Activated CD4-positive, alpha-beta memory T cell treated with anti-CD3 and anti-CD28 coated beads, Interleukin-2, amount 10 ng/mL, durations not matched to agents 7 days and 5 days (primary cell): ENCODE measurements around the gene SLC16A5. TPM values are rescaled to one million over a fixed set of nuclear protein-coding genes. Genes with fewer than 3 reads are reported as not detected.
"Not testable (repeated sequence)": the region's sequence is repeated elsewhere in the genome, so short reads cannot be mapped to it uniquely, and the experiment has no call there.

Experiments used
- CTCF ChIA-PET: fragments of 350-600 bp; sonication (Branson Sonifier 250); formaldehyde crosslinking; loops from one replicate; lab custom pipeline; 2021; ENCODE audit warnings: antibody characterized with exemption, inconsistent platforms; lab: Charles Lee
- POLR2A ChIA-PET: fragments of 350-600 bp; sonication (Branson Sonifier 250); formaldehyde crosslinking; loops from one replicate; lab custom pipeline; 2021; ENCODE audit warnings: antibody characterized with exemption; lab: Charles Lee
- DNase-seq: peaks from one replicate; pipeline ENCODE4 v3.0.0-alpha.2; 2020
- H3K27ac Mint-ChIP-seq: one replicate; pipeline ENCODE4 v1.8.0; 2021; ENCODE audit warnings: mild to moderate bottlenecking, mixed read lengths
- H3K27me3 Mint-ChIP-seq: one replicate; pipeline ENCODE4 v1.8.0; 2021; ENCODE audit warnings: mixed read lengths
- H3K36me3 Mint-ChIP-seq: one replicate; pipeline ENCODE4 v1.8.0; 2021; ENCODE audit warnings: low read depth, mixed read lengths
- H3K4me1 Mint-ChIP-seq: one replicate; pipeline ENCODE4 v1.8.0; 2021; ENCODE audit warnings: mixed read lengths
- H3K4me3 Mint-ChIP-seq: one replicate; pipeline ENCODE4 v1.8.0; 2021; ENCODE audit warnings: mild to moderate bottlenecking, mixed read lengths
- H3K9me3 Mint-ChIP-seq: one replicate; pipeline ENCODE4 v1.8.0; 2021; ENCODE audit warnings: mixed read lengths
- total RNA-seq, 2 experiments: library from RNA; stranded (reverse); gene quantifications; one replicate each; pipeline ENCODE4 v1.2.3, GENCODE V29; 2021

Gene SLC16A5
- total RNA-seq, 2 experiments from 2014 or later, result 10.4 TPM

DNA sequence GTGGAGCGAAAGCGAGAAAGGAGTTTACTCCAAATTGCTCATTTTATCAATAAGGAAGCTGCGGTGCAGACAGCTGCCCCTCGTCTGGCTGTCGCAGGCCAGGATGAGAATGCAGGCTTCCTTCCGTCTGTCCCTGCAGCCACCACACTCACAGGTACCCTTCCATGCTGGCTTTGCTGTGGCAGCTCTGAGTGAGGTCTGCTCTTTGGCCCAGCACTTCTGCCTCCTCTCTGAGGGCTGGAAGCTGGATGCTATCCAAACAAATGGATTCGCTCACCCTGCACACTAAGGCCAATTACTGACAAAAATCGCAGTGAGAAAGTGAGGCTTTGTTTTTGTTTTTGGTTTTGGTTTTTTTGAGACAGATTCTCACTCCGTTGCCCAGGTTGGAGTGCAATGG, 29.0 kb downstream of the SLC16A5 start:
- Mint-ChIP-seq H3K27ac (no peak overlapping the region), H3K9me3 (no peaks in the 10 kb centered on the region), H3K4me3 (no peak overlapping the region), H3K4me1 (peaks cover 48% of the 10 kb centered on the region), H3K27me3 (no peaks in the 10 kb centered on the region), H3K36me3 (peaks cover 49% of the 10 kb centered on the region)
- DNase-seq, result no peak
- POLR2A ChIA-PET, result interaction anchor here (1.4 to 4.1 kb wide), 5 partner anchors 9 to 104 kb away, joined by 4 to 65 read pairs (median 5); partner anchors contain the start of genes JPT1, MRPL58 and SUMO2
- CTCF ChIA-PET, result interaction anchor here (1.8 to 9.0 kb wide), 5 partner anchors 12 to 156 kb away, joined by 4 to 158 read pairs (median 119); partner anchors contain the start of gene NT5C

GRCh38 chr17:75118307-75118706, 30.6 kb downstream of the SLC16A5 start:
- no peak for DNase-seq
- no peaks in the 10 kb centered on the region for H3K9me3 Mint-ChIP-seq
- H3K27me3 Mint-ChIP-seq, result no peaks in the 10 kb centered on the region
- H3K4me1 Mint-ChIP-seq, result peaks cover 47% of the 10 kb centered on the region
- H3K36me3 Mint-ChIP-seq, result peaks cover 43% of the 10 kb centered on the region
- ChIA-PET CTCF (interaction anchor here (1.8 to 9.0 kb wide), 4 partner anchors 13 to 158 kb away, joined by 4 to 158 read pairs (median 124); partner anchors contain the start of gene NT5C), POLR2A (interaction anchor here (1.6 kb wide), 1 partner anchor 65 kb away, joined by 4 read pairs; the partner anchor contains the start of gene SUMO2)
- no peak overlapping the region for H3K27ac Mint-ChIP-seq
- H3K4me3 Mint-ChIP-seq, result no peak overlapping the region

DNA sequence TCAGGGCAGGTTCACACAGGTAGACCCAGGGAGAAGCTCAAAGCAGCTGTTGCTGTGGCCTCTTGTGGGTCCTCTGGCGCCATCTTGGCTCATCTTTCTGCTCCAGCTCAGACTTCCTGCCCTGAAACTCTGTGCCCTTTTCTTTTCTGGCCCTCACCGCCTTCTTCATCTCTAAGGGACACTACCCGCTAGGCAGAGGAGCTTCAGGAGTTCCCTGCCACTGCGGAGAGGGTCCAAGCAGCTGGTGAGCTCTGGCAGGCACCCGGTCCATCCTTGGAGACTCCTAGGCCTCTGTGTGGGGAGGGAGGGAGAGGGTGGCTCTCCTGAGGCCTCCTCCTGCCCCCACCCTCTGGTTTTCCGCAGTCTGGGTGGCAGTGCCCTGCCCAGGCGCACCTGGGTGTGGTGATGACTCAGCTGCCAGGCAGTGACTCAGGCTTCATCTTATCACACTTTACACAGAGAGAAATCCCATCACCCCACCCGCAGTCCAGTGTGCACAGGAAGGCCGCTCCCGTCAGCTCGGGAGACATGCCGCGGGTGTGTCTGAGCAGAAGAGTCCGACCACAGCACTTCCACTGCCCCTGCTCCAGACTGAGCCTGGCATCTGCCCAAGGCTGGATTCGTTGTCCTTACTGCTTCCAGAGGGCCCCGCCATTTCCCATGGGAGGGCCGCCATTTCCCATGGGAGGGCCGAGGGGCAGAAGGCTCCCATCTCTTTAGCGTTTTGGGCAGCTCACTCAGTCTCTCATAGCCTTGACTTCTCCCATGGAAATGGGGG, 36.5 kb downstream of the SLC16A5 start:
- Mint-ChIP-seq H3K9me3 (no peaks in the 10 kb centered on the region), H3K4me1 (peaks cover 56% of the 10 kb centered on the region), H3K27me3 (no peaks in the 10 kb centered on the region), H3K4me3 (peak overlapping the region; percentile 34), H3K36me3 (peaks cover 38% of the 10 kb centered on the region), H3K27ac (peak overlapping the region; percentile 90)
- ChIA-PET CTCF (interaction anchor here (0.5 to 6.0 kb wide), 9 partner anchors 8 to 332 kb away, joined by 3 to 95 read pairs (median 4); partner anchors contain the start of genes NUP85 and TMEM94), POLR2A (interaction anchor here (0.8 to 6.2 kb wide), 17 partner anchors 9 to 630 kb away, joined by 3 to 65 read pairs (median 3); partner anchors contain the start of genes ARMC7, FDXR, JPT1 and NUP85)
- peak; percentile 84 for DNase-seq

DNA sequence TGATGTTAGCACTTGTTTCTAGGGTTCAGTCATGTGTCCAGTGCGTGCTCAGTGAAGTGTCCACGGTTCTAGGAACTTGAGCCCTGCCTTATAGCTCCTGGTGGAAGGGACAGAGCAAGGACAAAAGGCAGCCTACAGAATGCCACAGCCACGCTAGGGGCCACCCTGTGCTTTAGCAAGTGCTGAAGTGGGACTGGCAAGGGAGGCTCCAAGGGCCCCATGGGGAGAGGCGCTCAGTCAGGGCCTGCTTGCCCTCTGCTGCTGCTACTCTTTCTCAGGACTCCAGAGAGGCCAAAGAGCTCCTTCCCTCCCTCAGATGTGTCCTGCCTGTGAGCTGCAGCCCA, 37.0 kb downstream of the SLC16A5 start:
- H3K27me3 Mint-ChIP-seq, result no peaks in the 10 kb centered on the region
- ChIA-PET CTCF (interaction anchor here (0.5 to 6.0 kb wide), 5 partner anchors 8 to 113 kb away, joined by 3 to 95 read pairs (median 4); partner anchors contain the start of gene NUP85), POLR2A (interaction anchor here (0.9 to 6.2 kb wide), 14 partner anchors 10 to 629 kb away, joined by 3 to 65 read pairs (median 4); partner anchors contain the start of genes ARMC7, JPT1, NUP85 and SUMO2)
- peaks cover 43% of the 10 kb centered on the region for H3K36me3 Mint-ChIP-seq
- H3K9me3 Mint-ChIP-seq, result no peaks in the 10 kb centered on the region
- H3K4me1 Mint-ChIP-seq, result peaks cover 61% of the 10 kb centered on the region
- DNase-seq, result no peak
- H3K27ac Mint-ChIP-seq, result peak overlapping the region; percentile 90
- H3K4me3 Mint-ChIP-seq, result peak overlapping the region; percentile 34

GRCh38 chr17:75125984-75126383, 38.2 kb downstream of the SLC16A5 start:
- H3K4me1 Mint-ChIP-seq, result peaks cover 62% of the 10 kb centered on the region
- DNase-seq, result peak; percentile 53
- peak overlapping the region; percentile 25 for H3K4me3 Mint-ChIP-seq
- H3K36me3 Mint-ChIP-seq, result peaks cover 44% of the 10 kb centered on the region
- ChIA-PET CTCF (interaction anchor here (1.3 to 6.0 kb wide), 3 partner anchors 13 to 56 kb away, joined by 3 to 95 read pairs (median 3); no protein-coding TSS in a partner anchor), POLR2A (interaction anchor here (0.9 to 6.2 kb wide), 7 partner anchors 11 to 45 kb away, joined by 3 to 65 read pairs (median 5); partner anchors contain the start of gene JPT1)
- no peaks in the 10 kb centered on the region for H3K9me3 Mint-ChIP-seq
- H3K27me3 Mint-ChIP-seq, result no peaks in the 10 kb centered on the region
- peak overlapping the region; percentile 90 for H3K27ac Mint-ChIP-seq

GRCh38 chr17:75126954-75127353, 39.2 kb downstream of the SLC16A5 start:
- Mint-ChIP-seq H3K27me3 (no peaks in the 10 kb centered on the region), H3K27ac (peak overlapping the region; percentile 49), H3K9me3 (no peaks in the 10 kb centered on the region), H3K36me3 (peaks cover 38% of the 10 kb centered on the region), H3K4me1 (peaks cover 59% of the 10 kb centered on the region), H3K4me3 (no peak overlapping the region)
- ChIA-PET POLR2A (interaction anchor here (1.5 to 6.2 kb wide), 3 partner anchors 10 to 16 kb away, joined by 4 to 65 read pairs (median 5); no protein-coding TSS in a partner anchor), CTCF (interaction anchor here (0.7 to 6.0 kb wide), 3 partner anchors 14 to 78 kb away, joined by 3 to 95 read pairs (median 3); no protein-coding TSS in a partner anchor)
- no peak for DNase-seq

GRCh38 chr17:75127936-75128335, 40.2 kb downstream of the SLC16A5 start:
- not testable (repeated sequence) for H3K4me3 Mint-ChIP-seq
- CTCF ChIA-PET, result interaction anchor here (0.6 to 6.0 kb wide), 3 partner anchors 15 to 194 kb away, joined by 3 to 95 read pairs (median 3); no protein-coding TSS in a partner anchor
- peak overlapping the region; percentile 61 for H3K27ac Mint-ChIP-seq

DNA sequence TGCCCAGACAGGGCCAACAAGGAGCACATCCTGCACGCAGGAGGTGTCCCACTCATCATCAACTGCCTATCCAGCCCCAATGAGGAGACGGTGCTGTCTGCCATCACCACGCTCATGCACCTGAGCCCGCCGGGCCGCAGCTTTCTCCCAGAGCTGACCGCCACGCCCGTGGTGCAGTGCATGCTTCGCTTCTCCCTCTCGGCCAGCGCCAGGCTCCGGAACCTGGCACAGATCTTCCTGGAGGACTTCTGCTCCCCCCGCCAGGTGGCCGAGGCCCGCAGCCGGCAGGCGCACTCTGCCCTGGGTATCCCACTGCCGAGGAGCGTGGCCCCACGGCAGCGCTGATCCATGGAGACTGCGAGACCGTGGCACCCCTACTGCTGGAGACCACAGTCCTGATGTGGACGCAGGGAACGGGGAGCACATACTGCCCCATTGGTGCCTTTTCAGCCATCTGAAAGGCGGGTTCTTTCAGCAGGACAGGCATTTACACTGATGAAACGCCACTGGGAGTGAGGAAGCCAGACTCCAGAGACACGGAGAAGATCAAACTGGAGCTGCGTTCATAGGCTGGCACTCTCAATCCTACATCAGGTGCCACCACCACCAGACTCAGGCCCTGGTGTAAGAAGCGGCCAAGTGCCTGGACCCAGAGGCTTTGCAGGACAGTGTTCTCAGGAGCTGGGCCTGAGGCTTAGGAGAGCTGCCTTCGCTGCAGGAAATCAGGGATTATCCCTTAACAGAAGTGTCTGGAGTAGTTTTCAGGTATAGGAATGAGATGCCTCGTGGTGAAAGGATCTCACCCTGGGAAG, 41.1 kb downstream of the SLC16A5 start:
- ChIA-PET POLR2A (interaction anchor here (0.8 to 6.2 kb wide), 4 partner anchors 9 to 19 kb away, joined by 3 to 65 read pairs (median 24); partner anchors contain the start of gene ARMC7), CTCF (interaction anchor here (6.0 kb wide), 1 partner anchor 14 kb away, joined by 130 read pairs; no protein-coding TSS in a partner anchor)
- peak overlapping the region; percentile 61 for H3K27ac Mint-ChIP-seq
- H3K36me3 Mint-ChIP-seq, result peaks cover 41% of the 10 kb centered on the region
- H3K4me3 Mint-ChIP-seq, result peak overlapping the region; percentile 63
- DNase-seq, result no peak
- no peaks in the 10 kb centered on the region for H3K27me3 Mint-ChIP-seq
- no peaks in the 10 kb centered on the region for H3K9me3 Mint-ChIP-seq
- H3K4me1 Mint-ChIP-seq, result peaks cover 61% of the 10 kb centered on the region

More at GRCh38 chr17:75127936-75128335, 40.2 kb downstream of the SLC16A5 start:
- H3K27me3 Mint-ChIP-seq, H3K9me3 Mint-ChIP-seq, DNase-seq: not testable (repeated sequence)
- Mint-ChIP-seq H3K36me3 (peaks cover 42% of the 10 kb centered on the region), H3K4me1 (peaks cover 64% of the 10 kb centered on the region)
- POLR2A ChIA-PET, result interaction anchor here (1.7 to 6.2 kb wide), 2 partner anchors 13 to 17 kb away, joined by 4 to 65 read pairs; no protein-coding TSS in a partner anchor

GRCh38 chr17:75129576-75129975, 41.8 kb downstream of the SLC16A5 start:
- Mint-ChIP-seq H3K9me3 (no peaks in the 10 kb centered on the region), H3K4me3 (peak overlapping the region; percentile 63), H3K36me3 (peaks cover 34% of the 10 kb centered on the region), H3K27ac (peak overlapping the region; percentile 61), H3K27me3 (no peaks in the 10 kb centered on the region), H3K4me1 (peaks cover 55% of the 10 kb centered on the region)
- POLR2A ChIA-PET, result interaction anchor here (0.8 to 5.9 kb wide), 4 partner anchors 9 to 20 kb away, joined by 3 to 42 read pairs (median 6); partner anchors contain the start of gene ARMC7
- DNase-seq, result no peak
- CTCF ChIA-PET, result interaction anchor here (2.2 to 6.0 kb wide), 3 partner anchors 10 to 141 kb away, joined by 6 to 130 read pairs (median 15); partner anchors contain the start of gene MIF4GD

DNA sequence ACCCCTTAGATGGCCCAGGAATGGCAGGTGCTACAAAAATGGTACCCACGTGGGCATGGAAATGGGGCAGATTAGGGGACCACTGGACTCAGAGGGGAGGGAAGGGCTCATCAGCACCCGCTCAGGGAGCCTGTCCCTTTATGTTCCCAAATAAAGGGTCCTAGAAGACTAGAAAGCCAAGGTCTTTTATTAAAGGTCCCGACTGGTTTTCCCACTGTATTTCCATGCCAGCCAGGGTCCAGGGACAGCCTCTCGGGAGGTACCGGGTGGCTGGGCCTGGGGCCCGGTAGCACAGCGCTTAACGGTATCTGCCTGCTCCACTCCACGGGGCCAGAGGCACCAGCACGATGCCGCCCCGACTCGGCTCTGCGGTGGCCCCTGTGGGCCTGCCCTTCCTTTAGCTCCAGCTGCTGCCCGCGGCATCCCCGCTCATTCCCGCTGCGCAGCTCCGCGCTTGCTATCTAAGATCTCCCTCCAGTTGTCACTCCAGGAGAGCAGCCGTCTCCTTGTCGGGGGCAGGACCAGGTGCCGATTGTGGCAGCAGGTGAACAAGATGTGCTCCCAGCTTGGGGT, 42.4 kb downstream of the SLC16A5 start:
- no peaks in the 10 kb centered on the region for H3K27me3 Mint-ChIP-seq
- peak overlapping the region; percentile 85 for H3K27ac Mint-ChIP-seq
- H3K4me3 Mint-ChIP-seq, result peak overlapping the region; percentile 86
- H3K9me3 Mint-ChIP-seq, result no peaks in the 10 kb centered on the region
- ChIA-PET POLR2A (interaction anchor here (0.9 to 5.9 kb wide), 11 partner anchors 10 to 117 kb away, joined by 3 to 42 read pairs (median 5); partner anchors contain the start of genes ARMC7, JPT1, SLC16A5 and SUMO2), CTCF (interaction anchor here (0.5 to 6.0 kb wide), 9 partner anchors 10 to 141 kb away, joined by 3 to 130 read pairs (median 5); partner anchors contain the start of genes ARMC7, MIF4GD, NUP85 and SUMO2)
- peaks cover 35% of the 10 kb centered on the region for H3K36me3 Mint-ChIP-seq
- H3K4me1 Mint-ChIP-seq, result peaks cover 52% of the 10 kb centered on the region
- DNase-seq, result no peak
